ENCODE results near the gene MGRN1.

GRCh38 chr16:4647644-4647980 lies 23.0 kb downstream of the MGRN1 start:
- TF ChIP-seq POLR2A (IDR thresholded peaks at IDR 0.05; ENCODE audit: low read depth, low read length) (no peak), POLR2AphosphoS5 (IDR thresholded peaks at IDR 0.05; ENCODE audit: low read depth, low read length) (no peak), TAF1 (IDR thresholded peaks at IDR 0.05; ENCODE audit: low read depth, low read length) (no peak), PAX5 (IDR thresholded peaks at IDR 0.05; ENCODE audit: insufficient read depth, low read length, severe bottlenecking) (no peak)
